Stimulated activated CD4-positive, alpha-beta T cell treated with anti-CD3 and anti-CD28 coated beads, Interleukin-15, amount 100 ng/mL, for 24 hours (primary cell): ENCODE measurements around the gene DACH2.
"Not testable (repeated sequence)": the region's sequence is repeated elsewhere in the genome, so short reads cannot be mapped to it uniquely, and the experiment has no call there.

ENCODE experiments used
- DNase-seq: peaks from one replicate; pipeline ENCODE4 v3.0.0-alpha.2; 2020

The DACH2 gene

GRCh38 chrX:86148024-86148511, at the start of gene DACH2:
DACH2 (plus strand) TSS chrX:86148451.
- peak; percentile 67 for DNase-seq

- DNase-seq = no peak
Measured at GRCh38 chrX:86102341-86102740, 45.9 kb upstream of the DACH2 start.

DNA sequence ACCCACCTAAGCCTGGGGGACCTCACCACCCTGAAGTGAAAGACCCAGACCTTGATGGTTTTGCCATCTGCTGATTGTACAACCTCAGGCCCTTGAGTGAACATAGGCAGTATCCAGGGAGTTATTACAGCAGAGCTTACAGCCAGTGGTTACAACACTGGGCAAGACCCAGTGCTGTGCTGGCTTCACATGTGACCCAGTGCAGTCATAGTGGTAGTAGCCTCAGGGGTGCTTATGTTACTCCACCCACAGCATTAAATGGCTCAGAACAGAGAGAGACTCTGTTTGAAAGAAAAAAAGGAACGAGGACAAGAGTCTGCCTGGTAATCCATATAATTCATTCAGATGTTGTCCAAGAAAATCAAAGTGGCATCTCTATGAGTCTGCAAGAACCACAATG, 45.2 kb upstream of the DACH2 start:
- DNase-seq = no peak

GRCh38 chrX:86104526-86104925, 43.7 kb upstream of the DACH2 start:
- DNase-seq = no peak

DNA sequence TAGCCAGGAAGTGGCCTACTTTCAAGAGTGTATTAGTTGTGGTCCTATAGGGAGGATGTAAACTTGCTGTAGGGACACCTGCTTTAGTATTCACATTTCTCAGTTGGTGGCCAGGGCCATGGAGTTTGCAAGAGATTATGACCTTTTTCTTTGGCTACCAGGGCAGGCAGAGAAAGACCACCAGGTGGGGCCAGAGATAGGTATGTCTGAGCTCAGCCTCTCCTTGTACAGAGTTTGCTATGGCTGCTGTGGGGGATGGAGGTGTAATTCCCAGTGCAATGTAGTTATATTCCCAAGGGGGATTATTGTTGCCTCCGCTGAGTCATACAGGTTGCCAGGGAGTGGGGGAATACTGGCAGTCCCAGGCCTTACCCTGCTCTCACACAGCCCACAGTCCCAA, 26.3 kb upstream of the DACH2 start:
- no peak for DNase-seq

- no peak for DNase-seq
Measured at GRCh38 chrX:86133761-86134160, 14.5 kb upstream of the DACH2 start.

GRCh38 chrX:86137071-86137470, 11.2 kb upstream of the DACH2 start:
- DNase-seq = no peak

DNA sequence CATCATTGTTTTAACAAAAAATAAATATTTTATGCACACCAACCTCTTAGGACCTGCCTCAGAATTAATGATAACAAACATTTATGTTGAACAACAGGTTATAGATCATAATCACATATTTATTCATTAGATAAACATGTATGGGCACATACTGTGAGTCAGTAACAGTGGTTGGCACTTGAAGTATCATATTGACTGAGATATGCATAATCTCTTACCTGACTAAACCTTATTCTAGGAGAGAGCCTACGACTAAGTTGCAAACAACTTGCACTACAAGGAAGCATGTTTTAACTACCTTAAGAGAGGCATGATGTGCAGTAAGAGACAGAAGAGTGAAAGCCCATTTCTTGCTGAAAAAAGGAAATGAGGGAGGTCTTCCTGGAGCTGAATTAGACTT, 6.5 kb upstream of the DACH2 start:
- no peak for DNase-seq

- DNase-seq = no peak
Measured at GRCh38 chrX:86146102-86146501, 2.1 kb upstream of the DACH2 start.

DNA sequence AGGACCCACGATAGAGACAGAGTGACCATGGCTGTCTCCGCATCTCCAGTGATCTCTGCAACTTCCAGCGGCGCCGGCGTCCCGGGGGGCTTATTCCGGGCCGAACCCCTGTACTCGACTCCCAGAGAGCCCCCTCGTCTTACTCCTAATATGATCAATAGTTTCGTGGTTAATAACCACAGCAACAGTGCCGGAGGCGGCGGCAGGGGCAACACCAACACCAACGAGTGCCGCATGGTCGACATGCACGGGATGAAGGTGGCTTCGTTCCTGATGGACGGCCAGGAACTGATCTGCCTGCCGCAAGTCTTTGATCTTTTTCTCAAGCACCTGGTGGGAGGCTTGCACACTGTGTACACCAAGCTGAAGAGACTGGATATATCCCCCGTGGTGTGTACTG, 343 bp downstream of the DACH2 start:
- no peak for DNase-seq

DNA sequence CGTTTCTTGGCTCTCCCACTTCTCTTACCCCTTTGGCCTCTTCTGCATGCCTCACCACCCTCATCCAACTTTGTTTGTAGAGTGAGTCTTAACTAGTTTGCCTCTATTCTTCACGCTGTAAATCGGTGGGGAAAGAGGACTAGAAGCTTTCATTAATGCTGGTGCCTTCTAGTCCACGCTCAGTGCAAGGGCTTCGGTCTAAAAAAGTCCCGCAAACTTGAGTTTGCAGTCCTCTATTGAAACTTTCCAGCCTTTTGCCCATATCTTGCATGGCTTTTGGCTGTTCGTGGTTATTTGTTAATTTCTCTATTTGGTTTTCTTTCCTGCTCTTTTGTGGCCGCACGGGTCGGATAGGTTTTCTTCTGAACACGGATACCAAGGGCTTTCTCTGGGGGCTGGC, 868 bp downstream of the DACH2 start:
- DNase-seq = no peak

- DNase-seq = no peak
Measured at GRCh38 chrX:86154553-86154952, 6.3 kb downstream of the DACH2 start.

DNA sequence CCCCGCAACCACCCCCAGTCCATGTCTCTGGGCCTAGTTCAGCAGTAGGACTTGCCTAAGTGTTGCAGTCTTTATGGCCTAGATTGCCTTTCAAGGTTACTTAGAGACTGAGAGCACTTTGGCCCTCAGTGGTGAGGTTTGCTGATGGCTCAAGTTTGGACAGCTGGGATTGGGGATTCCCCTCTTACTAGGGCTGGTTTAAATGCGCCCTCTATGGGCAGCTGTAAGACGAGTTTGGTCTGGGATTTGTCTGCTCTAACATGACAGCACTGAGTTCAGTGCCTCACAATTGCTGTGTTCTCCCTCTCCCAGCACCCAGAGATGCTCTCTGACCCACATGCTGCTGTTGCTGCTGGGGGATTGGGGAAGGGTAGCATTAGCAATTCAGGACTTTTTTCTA, 23.1 kb downstream of the DACH2 start:
- no peak for DNase-seq

DNA sequence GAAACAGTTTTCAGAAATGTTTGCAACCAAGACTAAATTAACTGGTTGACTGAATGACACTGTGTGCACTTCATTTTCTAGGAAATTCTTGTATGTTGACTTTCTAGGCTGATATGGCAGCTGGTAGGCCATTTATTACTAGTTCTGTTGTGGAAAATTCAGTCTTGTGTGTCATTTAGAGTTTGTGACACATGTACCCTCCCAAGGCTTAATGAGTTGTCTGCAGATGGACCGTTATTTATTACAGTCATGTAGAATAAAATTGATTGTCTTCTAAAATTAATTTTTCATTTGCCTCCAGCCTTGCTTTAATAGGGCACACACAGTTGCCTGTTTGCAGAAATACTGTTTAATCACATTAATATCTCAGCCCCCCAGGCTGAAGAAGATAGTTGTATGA, 30.7 kb downstream of the DACH2 start:
- no peak for DNase-seq

DNA sequence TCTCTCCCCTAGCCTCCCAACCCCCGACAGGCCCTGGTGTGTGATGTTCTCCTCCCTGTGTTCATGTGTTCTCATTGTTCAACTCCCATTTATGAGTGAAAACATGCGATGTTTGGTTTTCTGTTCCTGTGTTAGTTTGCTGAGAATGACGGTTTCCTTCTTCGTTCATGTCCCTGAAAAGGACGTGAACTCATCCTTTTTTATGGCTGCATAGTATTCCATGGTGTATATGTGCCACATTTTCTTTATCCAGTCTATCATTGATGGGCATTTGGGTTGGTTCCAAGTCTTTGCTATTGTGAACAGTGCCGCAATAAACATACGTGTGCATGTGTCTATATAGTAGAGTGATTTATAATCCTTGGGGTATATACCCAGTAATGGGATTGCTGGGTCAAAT, 33.1 kb downstream of the DACH2 start:
- not testable (repeated sequence) for DNase-seq

DNA sequence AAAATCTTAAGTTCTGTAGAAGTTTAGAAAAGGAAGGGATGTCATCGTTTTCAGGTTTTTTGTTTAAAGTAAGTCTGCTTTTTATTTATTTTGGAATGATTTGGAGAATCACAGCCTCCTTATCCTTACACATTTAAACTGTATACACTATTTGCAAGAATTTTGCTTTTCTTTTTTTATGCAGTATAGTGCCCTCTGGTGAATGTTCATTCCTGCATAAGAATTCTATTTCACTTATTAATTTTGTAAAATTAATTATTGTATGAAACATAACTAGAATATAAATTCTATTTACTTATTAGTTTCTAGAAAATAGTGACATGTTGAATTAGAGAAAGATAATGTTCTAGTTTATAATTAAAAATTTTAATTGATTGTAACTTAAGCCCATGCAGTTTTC, 44.6 kb downstream of the DACH2 start:
- no peak for DNase-seq

DNA sequence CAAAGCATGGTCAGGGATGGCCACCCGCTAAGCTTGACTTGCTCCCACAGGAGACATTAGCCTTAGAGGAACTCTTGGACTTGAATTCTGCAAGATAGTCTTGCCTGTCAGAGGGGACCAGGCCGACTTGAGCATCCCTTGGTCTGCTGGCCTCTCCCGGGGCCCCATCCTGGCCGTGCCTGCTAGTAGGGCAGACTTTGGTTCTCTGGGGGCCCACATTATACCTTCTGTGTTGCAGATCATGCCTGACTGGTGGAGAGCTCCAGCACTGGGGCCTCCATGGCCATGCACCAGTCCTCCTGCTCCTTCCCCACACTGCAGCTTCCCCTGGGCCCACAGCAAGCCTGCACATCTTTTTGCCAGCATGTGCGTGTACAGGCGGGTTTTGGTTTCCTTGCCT, 46.5 kb downstream of the DACH2 start:
- no peak for DNase-seq

- no peak for DNase-seq
Measured at GRCh38 chrX:86195343-86195742, 47.1 kb downstream of the DACH2 start.

GRCh38 chrX:86197815-86198214, 49.6 kb downstream of the DACH2 start:
- no peak for DNase-seq

DNA sequence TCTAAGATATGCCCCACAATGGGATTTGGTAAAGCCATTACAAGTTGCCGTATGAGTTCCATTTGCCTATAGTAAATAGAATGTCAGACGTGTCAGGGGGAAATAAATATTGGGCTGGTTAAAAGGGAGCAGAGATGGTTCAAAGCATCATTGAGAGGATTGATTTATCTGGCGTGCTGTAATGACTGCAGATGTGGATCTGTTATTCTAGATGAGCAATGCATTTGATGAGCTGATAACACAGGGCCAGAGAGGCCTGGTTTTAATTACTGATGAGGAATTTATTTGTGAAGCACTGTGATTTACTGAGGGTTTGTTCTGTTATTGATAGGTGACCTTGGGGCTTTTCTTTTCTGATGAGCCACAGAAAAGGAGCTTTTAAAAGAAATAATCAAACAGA, 62.5 kb downstream of the DACH2 start:
- no peak for DNase-seq

GRCh38 chrX:86215260-86215659, 67.0 kb downstream of the DACH2 start:
- no peak for DNase-seq

- DNase-seq = no peak
Measured at GRCh38 chrX:86237482-86237881, 89.2 kb downstream of the DACH2 start.

DNA sequence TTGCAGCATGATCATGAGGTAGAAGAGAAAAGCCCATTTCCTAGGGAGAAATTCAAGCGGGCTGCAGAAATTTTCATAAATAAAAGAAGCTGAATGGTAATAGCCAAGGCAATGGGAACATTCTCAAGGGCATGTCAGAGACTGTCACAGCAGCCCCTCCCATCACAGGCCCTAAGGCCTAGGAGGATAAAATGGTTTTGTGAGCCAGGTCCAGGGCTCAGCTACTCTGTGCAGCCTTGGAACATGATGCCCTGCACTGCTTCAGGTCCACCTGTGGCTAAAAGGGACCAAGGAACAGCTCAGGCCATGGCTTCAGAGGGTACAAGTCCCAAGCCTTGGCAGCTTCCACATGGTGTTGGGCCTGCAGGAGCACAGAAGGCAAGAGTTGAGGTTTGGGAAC, 93.3 kb downstream of the DACH2 start:
- no peak for DNase-seq

DNA sequence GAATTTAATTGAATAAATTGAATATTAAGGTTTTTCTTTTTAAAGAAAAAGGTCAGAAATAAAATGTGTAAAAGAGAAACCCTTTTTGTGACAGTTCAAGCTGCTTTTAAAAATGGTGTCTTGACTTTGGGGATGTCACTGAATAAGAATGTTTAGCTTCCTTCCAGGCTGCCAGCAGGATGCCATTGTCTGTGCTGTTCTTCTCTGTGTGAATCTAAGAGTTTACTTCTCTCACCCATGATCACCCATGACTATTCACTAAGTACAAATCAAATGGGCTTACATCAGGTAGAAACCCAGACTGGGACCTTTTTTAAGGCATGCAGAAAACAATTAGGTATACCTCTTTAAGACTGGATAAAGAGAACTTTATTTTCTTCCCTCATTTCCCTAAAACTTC, 115.3 kb downstream of the DACH2 start:
- no peak for DNase-seq

DNA sequence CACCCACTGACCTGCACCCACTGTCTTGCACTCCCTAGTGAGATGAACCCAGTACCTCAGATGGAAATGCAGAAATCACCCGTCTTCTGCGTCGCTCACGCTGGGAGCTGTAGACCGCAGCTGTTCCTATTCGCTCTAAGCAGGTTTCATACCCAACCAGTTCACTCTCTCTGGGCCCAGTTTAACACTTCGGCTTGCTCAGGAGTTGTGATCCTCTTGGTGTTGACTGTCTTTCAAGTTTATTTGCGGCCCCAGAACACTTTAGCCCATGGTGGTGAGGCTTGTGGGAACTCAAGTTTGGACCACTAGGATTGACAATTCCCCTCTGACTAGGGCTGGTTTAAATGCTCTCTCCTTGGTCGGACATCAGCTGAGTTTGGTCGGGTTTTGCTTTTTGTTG, 147.0 kb downstream of the DACH2 start:
- no peak for DNase-seq

GRCh38 chrX:86322913-86323312, 174.7 kb downstream of the DACH2 start:
- no peak for DNase-seq
